Measurements from ENCODE around the gene PLEK2.
A peak's percentile ranks its signal among the peaks of the same experiment; 100 is the strongest.
"Not testable (repeated sequence)": the region's sequence is repeated elsewhere in the genome, so short reads cannot be mapped to it uniquely, and the experiment has no call there.

PLEK2 gene

GRCh38 chr14:67411820-67412421 is at the start of gene PLEK2:
TSS of gene PLEK2 (minus strand) at chr14:67412165. CDS start at chr14:67412059, 106 bp downstream.
- H3K4me3 ChIP-seq (ENCODE audit: low read depth, low read length): peak within 1 kb of the TSS; percentile 57
- CTCF ChIA-PET: interaction anchor here (0.8 to 4.1 kb wide), 3 partner anchors 16 to 159 kb away, joined by 3 to 34 read pairs (median 5); no protein-coding TSS in a partner anchor

GRCh38 chr14:67461341-67461985 is 49.5 kb upstream of the PLEK2 start:
- no peak for DNase-seq (ENCODE audit: low read depth, low spot score)
- POLR2A ChIA-PET: no interaction called here
- no peak for TF ChIP-seq CTCF (IDR thresholded peaks at IDR 0.05; ENCODE audit: insufficient read depth, low read length, missing control alignments)
- no peak overlapping the region for H3K4me3 ChIP-seq (ENCODE audit: low read depth, low read length)
- CTCF ChIA-PET: no interaction called here

More at GRCh38 chr14:67411820-67412421, at the start of gene PLEK2:
- TF ChIP-seq CTCF (IDR thresholded peaks at IDR 0.05; ENCODE audit: insufficient read depth, low read length, missing control alignments): no peak
- DNase-seq (ENCODE audit: low read depth, low spot score): no peak
- POLR2A ChIA-PET: no interaction called here

- ChIA-PET POLR2A (no interaction called here), CTCF (interaction anchor here (1.5 kb wide), 1 partner anchor 67 kb away, joined by 3 read pairs; no protein-coding TSS in a partner anchor)
- no peak for TF ChIP-seq CTCF (IDR thresholded peaks at IDR 0.05; ENCODE audit: insufficient read depth, low read length, missing control alignments)
- DNase-seq (ENCODE audit: low read depth, low spot score): no peak
- H3K4me3 ChIP-seq (ENCODE audit: low read depth, low read length): no peak overlapping the region
Observed at GRCh38 chr14:67459336-67459735, 47.4 kb upstream of the PLEK2 start.

- ChIA-PET POLR2A (no interaction called here), CTCF (interaction anchor here (1.1 to 1.5 kb wide), 3 partner anchors 10 to 68 kb away, joined by 3 read pairs; no protein-coding TSS in a partner anchor)
- no peak for DNase-seq (ENCODE audit: low read depth, low spot score)
- no peak overlapping the region for H3K4me3 ChIP-seq (ENCODE audit: low read depth, low read length)
- no peak for TF ChIP-seq CTCF (IDR thresholded peaks at IDR 0.05; ENCODE audit: insufficient read depth, low read length, missing control alignments)
Observed at GRCh38 chr14:67457782-67458181, 45.8 kb upstream of the PLEK2 start.

GRCh38 chr14:67456732-67457131 is 44.8 kb upstream of the PLEK2 start:
- ChIA-PET POLR2A (no interaction called here), CTCF (interaction anchor here (1.1 kb wide), 1 partner anchor 14 kb away, joined by 3 read pairs; no protein-coding TSS in a partner anchor)
- no peak for DNase-seq (ENCODE audit: low read depth, low spot score)
- TF ChIP-seq CTCF (IDR thresholded peaks at IDR 0.05; ENCODE audit: insufficient read depth, low read length, missing control alignments): no peak
- no peak overlapping the region for H3K4me3 ChIP-seq (ENCODE audit: low read depth, low read length)

GRCh38 chr14:67453575-67454300 is 41.8 kb upstream of the PLEK2 start:
- ChIA-PET POLR2A (no interaction called here), CTCF (interaction anchor here (1.0 to 2.8 kb wide), 2 partner anchors 14 to 117 kb away, joined by 3 to 13 read pairs; no protein-coding TSS in a partner anchor)

GRCh38 chr14:67451667-67452066 is 39.7 kb upstream of the PLEK2 start:
- POLR2A ChIA-PET: interaction anchor here (0.5 to 0.7 kb wide), 2 partner anchors 109 to 339 kb away, joined by 3 to 5 read pairs; no protein-coding TSS in a partner anchor
- H3K4me3 ChIP-seq (ENCODE audit: low read depth, low read length); DNase-seq (ENCODE audit: low read depth, low spot score); CTCF ChIA-PET: not testable (repeated sequence)

More at GRCh38 chr14:67453575-67454300, 41.8 kb upstream of the PLEK2 start:
- TF ChIP-seq CTCF (IDR thresholded peaks at IDR 0.05; ENCODE audit: insufficient read depth, low read length, missing control alignments): no peak
- DNase-seq (ENCODE audit: low read depth, low spot score): no peak
- no peak overlapping the region for H3K4me3 ChIP-seq (ENCODE audit: low read depth, low read length)

Measured in AG04449 (cell line).